Activated B cell treated with CpG ODN at 0.5 μM for 24 hours (primary cell): ENCODE results near the gene THUMPD3. TPM values are rescaled to one million over a fixed set of nuclear protein-coding genes. Genes with fewer than 3 reads are reported as not detected.
A peak's percentile ranks its signal among the peaks of the same experiment; 100 is the strongest.

Experiments
- ATAC-seq: fragments of 200-7000 bp; cut with Tn5 transposase; one replicate; pipeline ENCODE4 v1.10.0; 2021; ENCODE audit warnings: low read depth, mild to moderate bottlenecking, moderate library complexity
- CTCF ChIA-PET: fragments of 350-600 bp; sonication (Branson Sonifier 250); formaldehyde crosslinking; loops from one replicate; lab custom pipeline; 2021; ENCODE audit warnings: antibody characterized with exemption; lab: Charles Lee
- POLR2A ChIA-PET: fragments of 350-600 bp; sonication (Branson Sonifier 250); formaldehyde crosslinking; loops from one replicate; lab custom pipeline; 2021; ENCODE audit warnings: antibody characterized with exemption; lab: Charles Lee
- DNase-seq: peaks from one replicate; pipeline ENCODE4 v3.0.0; 2022
- H3K27ac Mint-ChIP-seq: one replicate; pipeline ENCODE4 v1.8.0; 2020; ENCODE audit warnings: mixed read lengths
- H3K27me3 Mint-ChIP-seq: one replicate; pipeline ENCODE4 v1.8.0; 2021; ENCODE audit warnings: mixed read lengths
- H3K36me3 Mint-ChIP-seq: one replicate; pipeline ENCODE4 v1.8.0; 2021; ENCODE audit warnings: low read depth, mixed read lengths
- H3K4me1 Mint-ChIP-seq: one replicate; pipeline ENCODE4 v1.8.0; 2021; ENCODE audit warnings: mixed read lengths
- H3K4me3 Mint-ChIP-seq: one replicate; pipeline ENCODE4 v1.8.0; 2020; ENCODE audit warnings: mild to moderate bottlenecking, mixed read lengths
- H3K9me3 Mint-ChIP-seq: one replicate; pipeline ENCODE4 v1.8.0; 2020; ENCODE audit warnings: mixed read lengths
- CTCF ChIP-seq: fragments of 200-600 bp; IDR thresholded peaks from one replicate; pipeline ENCODE4 v1.8.0; 2022; ENCODE audit warnings: antibody characterized with exemption, mild to moderate bottlenecking
- intact Hi-C: fragments of 100-400 bp; cut with micrococcal nuclease; formaldehyde crosslinking; loops from one replicate; pipeline ENCODE4 v1.15.1; 2024
- total RNA-seq: library from RNA; stranded (reverse); gene quantifications from 2 replicates; pipeline ENCODE4 v1.2.3, GENCODE V29; 2022

Gene THUMPD3
- total RNA-seq, 1 donor from 2014 or later, result 42.0 TPM

GRCh38 chr3:9386078-9386459 lies 23.2 kb downstream of the THUMPD3 start:
- no peak for ATAC-seq
- DNase-seq, result no peak
- H3K36me3 Mint-ChIP-seq, result peaks cover 88% of the 10 kb centered on the region
- CTCF ChIA-PET, result interaction anchor here (1.8 kb wide), 1 partner anchor 19 kb away, joined by 4 read pairs; no protein-coding TSS in a partner anchor
- peaks cover 14% of the 10 kb centered on the region for H3K4me1 Mint-ChIP-seq
- no peaks in the 10 kb centered on the region for H3K27me3 Mint-ChIP-seq
- POLR2A ChIA-PET, result interaction anchor here (1.2 kb wide), 1 partner anchor 13 kb away, joined by 4 read pairs; no protein-coding TSS in a partner anchor
- H3K9me3 Mint-ChIP-seq, result no peaks in the 10 kb centered on the region
- intact Hi-C loops, result loop anchor here (5.0 kb wide), 1 partner anchor 36 kb away; no protein-coding TSS in a partner anchor
- no peak overlapping the region for H3K27ac Mint-ChIP-seq
- H3K4me3 Mint-ChIP-seq, result no peak overlapping the region
- no peak for TF ChIP-seq CTCF

DNA sequence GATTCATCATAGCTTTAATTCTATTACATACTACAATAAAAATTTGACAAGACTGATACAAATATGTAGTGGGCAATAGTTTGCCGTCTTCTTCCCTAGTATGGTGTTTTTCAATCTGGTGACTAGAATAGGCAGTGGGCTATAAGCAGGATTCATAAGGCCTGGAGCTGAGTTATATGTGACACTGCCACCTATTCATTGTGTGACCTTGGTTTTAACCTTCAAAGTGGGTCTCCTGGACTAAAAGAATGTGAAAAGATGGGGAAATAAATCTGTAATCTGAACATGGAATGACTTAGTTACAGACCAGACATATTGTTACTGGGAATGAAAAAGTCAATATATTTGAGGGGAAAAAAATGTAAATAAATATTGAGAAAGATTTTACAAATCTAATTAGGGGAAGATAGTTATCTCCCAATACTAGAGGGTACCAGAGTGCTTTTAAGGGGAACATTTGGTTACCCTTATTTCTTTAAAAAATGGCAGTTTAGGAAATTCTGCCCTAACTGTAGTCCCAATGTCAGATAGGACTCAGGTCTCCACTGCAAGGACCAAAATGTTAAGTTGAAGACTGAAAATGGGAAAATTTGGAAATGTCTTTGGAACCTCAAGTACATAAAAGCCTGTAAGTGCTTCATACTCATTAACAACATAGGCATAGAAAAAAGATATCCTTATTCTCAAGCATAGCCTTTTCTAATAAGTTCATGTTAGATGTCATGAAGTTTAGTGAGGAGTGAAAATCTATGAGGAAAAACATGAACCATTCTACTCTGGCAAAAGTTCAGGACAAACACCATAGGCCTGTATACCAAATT lies 23.9 kb downstream of the THUMPD3 start:
- Mint-ChIP-seq H3K27me3 (no peaks in the 10 kb centered on the region), H3K27ac (peak overlapping the region; percentile 41), H3K36me3 (peaks cover 91% of the 10 kb centered on the region), H3K9me3 (no peaks in the 10 kb centered on the region), H3K4me1 (peaks cover 19% of the 10 kb centered on the region), H3K4me3 (no peak overlapping the region)
- POLR2A ChIA-PET, result interaction anchor here (1.2 kb wide), 1 partner anchor 12 kb away, joined by 4 read pairs; no protein-coding TSS in a partner anchor
- ATAC-seq (no peak), DNase-seq (no peak)
- CTCF ChIA-PET, result interaction anchor here (1.8 kb wide), 1 partner anchor 18 kb away, joined by 4 read pairs; no protein-coding TSS in a partner anchor
- TF ChIP-seq CTCF, result no peak
- intact Hi-C loops, result loop anchor here (5.0 kb wide), 1 partner anchor 36 kb away; no protein-coding TSS in a partner anchor

GRCh38 chr3:9387322-9387655 lies 24.4 kb downstream of the THUMPD3 start:
- H3K27ac Mint-ChIP-seq, result no peak overlapping the region
- POLR2A ChIA-PET, result no interaction called here

DNA sequence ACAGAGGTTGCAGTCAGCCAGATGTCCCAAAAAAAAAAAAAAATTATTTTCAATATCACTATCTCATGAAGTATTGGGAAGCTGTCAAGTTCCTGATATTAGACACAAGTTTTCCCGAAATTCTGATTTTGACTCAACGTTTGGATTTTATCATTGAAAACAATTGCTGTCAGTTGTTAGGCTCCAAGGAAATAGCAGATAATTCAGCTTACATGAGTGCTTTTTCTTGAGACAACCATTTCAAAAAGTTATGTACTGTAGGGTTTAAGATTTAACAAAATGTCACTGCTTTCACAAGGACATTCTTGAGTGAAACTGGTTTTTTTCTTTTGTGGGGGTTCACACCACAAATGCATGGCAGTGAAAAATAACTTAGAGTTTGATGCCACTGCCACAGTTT lies 25.3 kb downstream of the THUMPD3 start:
- Mint-ChIP-seq H3K27ac (no peak overlapping the region), H3K9me3 (no peaks in the 10 kb centered on the region), H3K27me3 (no peaks in the 10 kb centered on the region), H3K36me3 (peaks cover 94% of the 10 kb centered on the region), H3K4me3 (no peak overlapping the region), H3K4me1 (peaks cover 30% of the 10 kb centered on the region)
- DNase-seq, result no peak
- TF ChIP-seq CTCF, result no peak
- ChIA-PET POLR2A (interaction anchor here (1.1 kb wide), 1 partner anchor 9 kb away, joined by 4 read pairs; no protein-coding TSS in a partner anchor), CTCF (no interaction called here)
- intact Hi-C loops, result loop anchor here (5.0 kb wide), 1 partner anchor 34 kb away; no protein-coding TSS in a partner anchor
- ATAC-seq, result no peak

More at GRCh38 chr3:9387322-9387655, 24.4 kb downstream of the THUMPD3 start:
- Mint-ChIP-seq H3K36me3 (peaks cover 95% of the 10 kb centered on the region), H3K9me3 (no peaks in the 10 kb centered on the region), H3K4me3 (no peak overlapping the region), H3K4me1 (peaks cover 25% of the 10 kb centered on the region), H3K27me3 (no peaks in the 10 kb centered on the region)
- ATAC-seq (no peak), DNase-seq (no peak)
- intact Hi-C loops, result loop anchor here (5.0 kb wide), 1 partner anchor 35 kb away; no protein-coding TSS in a partner anchor
- CTCF ChIA-PET, result no interaction called here
- TF ChIP-seq CTCF, result no peak
